CD14-positive monocyte (primary cell): Measurements from ENCODE around the gene DHRS7B. TPM values are rescaled to one million over a fixed set of nuclear protein-coding genes. Genes with fewer than 3 reads are reported as not detected.
A peak's percentile ranks its signal among the peaks of the same experiment; 100 is the strongest.

Experiments used
- DNase-seq, 3 donors: peaks; one replicate each; pipeline ENCODE4 v3.0.0-alpha.2; 2011 to 2022
- H2AFZ ChIP-seq: 2 replicates; pipeline ENCODE4 v1.6.0; 2012; ENCODE audit warnings: mild to moderate bottlenecking, low read depth, low read length, inconsistent platforms; ENCODE audit not compliant: insufficient read depth, poor library complexity, severe bottlenecking
- H3K27ac ChIP-seq, 2 donors: 1 replicate in 1 of 2; 2 replicates in 1 of 2; pipeline ENCODE4 v1.5.1; 2012 to 2013; ENCODE audit warnings: low read length in 2 of 2, control low read depth in 1 of 2, inconsistent platforms in 1 of 2, low read depth in 1 of 2, mild to moderate bottlenecking in 1 of 2
- H3K27me3 ChIP-seq, 2 donors: one replicate each; pipeline versions ENCODE4 v1.6.0 to v1.6.1; 2011 to 2013; ENCODE audit warnings: low read length in 2 of 2; ENCODE audit not compliant: control insufficient read depth in 2 of 2, insufficient read depth in 2 of 2
- H3K36me3 ChIP-seq, 2 donors: replicated peaks in 1 of 2; 1 replicate in 1 of 2; 2 replicates in 1 of 2; pipeline versions ENCODE4 v1.5.1 to v1.6.1; 2012 to 2013; ENCODE audit warnings: low read length in 2 of 2, control low read depth in 1 of 2, inconsistent platforms in 1 of 2, mild to moderate bottlenecking in 1 of 2; ENCODE audit not compliant: insufficient read depth in 2 of 2, control insufficient read depth in 1 of 2
- H3K4me1 ChIP-seq, 2 donors: 1 replicate in 1 of 2; 2 replicates in 1 of 2; pipeline versions ENCODE4 v1.5.1 to v1.6.1; 2012 to 2013; ENCODE audit warnings: low read length in 2 of 2, control low read depth in 1 of 2, inconsistent platforms in 1 of 2, mild to moderate bottlenecking in 1 of 2, moderate library complexity in 1 of 2; ENCODE audit not compliant: insufficient read depth in 2 of 2, control insufficient read depth in 1 of 2
- H3K4me2 ChIP-seq: replicated peaks from 2 replicates; pipeline ENCODE3; 2012; ENCODE audit warnings: low read length, moderate library complexity, mild to moderate bottlenecking; ENCODE audit not compliant: poor library complexity, severe bottlenecking; ENCODE audit errors: extremely low read depth
- H3K4me3 ChIP-seq, 3 experiments: fragments of 200-600 bp in 1 of 3; sonication (generic) in 1 of 3; replicated peaks in 1 of 3; 1 replicate in 2 of 3; 2 replicates in 1 of 3; pipeline ENCODE4 v1.5.1; 2011 to 2013; ENCODE audit warnings: low read length in 3 of 3, mild to moderate bottlenecking in 3 of 3, control low read depth in 2 of 3, low read depth in 2 of 3, inconsistent platforms in 1 of 3, moderate library complexity in 1 of 3
- H3K79me2 ChIP-seq: 2 replicates; pipeline ENCODE4 v1.6.0; 2012; ENCODE audit warnings: mild to moderate bottlenecking, control low read depth, inconsistent platforms, low read length, moderate library complexity; ENCODE audit not compliant: insufficient read depth
- H3K9ac ChIP-seq: 2 replicates; pipeline ENCODE4 v1.6.0; 2017; ENCODE audit warnings: low read length, mild to moderate bottlenecking; ENCODE audit not compliant: insufficient read depth, poor library complexity, severe bottlenecking
- H3K9me3 ChIP-seq, 2 donors: replicated peaks in 1 of 2; 1 replicate in 1 of 2; 2 replicates in 1 of 2; pipeline versions ENCODE4 v1.5.1 to v1.6.1; 2012 to 2013; ENCODE audit warnings: low read length in 2 of 2, control low read depth in 1 of 2; ENCODE audit not compliant: control insufficient read depth in 1 of 2, insufficient read depth in 1 of 2
- H4K20me1 ChIP-seq: 2 replicates; pipeline ENCODE4 v1.6.0; 2012; ENCODE audit warnings: mild to moderate bottlenecking, low read length, control low read depth, moderate library complexity; ENCODE audit not compliant: insufficient read depth
- H3K27ac Mint-ChIP-seq, 7 donors: one replicate each; pipeline ENCODE4 v1.8.0; 2020; ENCODE audit warnings: mild to moderate bottlenecking in 7 of 7, mixed read lengths in 7 of 7, moderate library complexity in 6 of 7, inconsistent platforms in 2 of 7
- H3K27me3 Mint-ChIP-seq, 3 donors: one replicate each; pipeline ENCODE4 v1.8.0; 2021 to 2022; ENCODE audit warnings: low read depth in 3 of 3, mild to moderate bottlenecking in 3 of 3, mixed read lengths in 3 of 3, moderate library complexity in 3 of 3, inconsistent platforms in 1 of 3
- H3K36me3 Mint-ChIP-seq, 2 donors: one replicate each; pipeline ENCODE4 v1.8.0; 2020; ENCODE audit warnings: mixed read lengths in 2 of 2, inconsistent platforms in 1 of 2, mild to moderate bottlenecking in 1 of 2
- H3K4me1 Mint-ChIP-seq: one replicate; pipeline ENCODE4 v1.8.0; 2020; ENCODE audit warnings: mild to moderate bottlenecking, mixed read lengths
- H3K4me3 Mint-ChIP-seq, 2 donors: one replicate each; pipeline ENCODE4 v1.8.0; 2020; ENCODE audit warnings: mild to moderate bottlenecking in 2 of 2, mixed read lengths in 2 of 2, moderate library complexity in 1 of 2
- H3K9me3 Mint-ChIP-seq, 7 donors: one replicate each; pipeline ENCODE4 v1.8.0; 2020 to 2022; ENCODE audit warnings: mixed read lengths in 7 of 7, mild to moderate bottlenecking in 6 of 7, moderate library complexity in 6 of 7, inconsistent platforms in 2 of 7
- CTCF ChIP-seq: fragments of 200-600 bp; IDR thresholded peaks from one replicate; pipeline ENCODE4 v1.8.0; 2022; ENCODE audit warnings: antibody characterized with exemption, mild to moderate bottlenecking
- WGBS: methylation state at CpG from one replicate; pipeline ENCODE4 v1.1.5; 2013; ENCODE audit warnings: missing lambda C conversion rate; ENCODE audit not compliant: insufficient coverage; 5-methylcytosine and 5-hydroxymethylcytosine counted together
- intact Hi-C, 2 donors: fragments of 100-400 bp; cut with micrococcal nuclease; formaldehyde crosslinking; loops; one replicate each; pipeline versions ENCODE4 v1.15.0 to v1.15.1; 2023
- polyA plus RNA-seq, 3 donors: library from polyadenylated mRNA; depleted of rRNA in 1 of 3; unstranded in 2 of 3; stranded (reverse) in 1 of 3; fragments of 300-500 nt in 2 of 3; fragments of >200 nt in 1 of 3; fragmentation: Illumina TruSeq in 2 of 3; gene quantifications; 1 replicate in 2 of 3; 2 replicates in 1 of 3; pipeline ENCODE4 v1.2.3, GENCODE V29; 2012 to 2021

The DHRS7B gene
- polyA plus RNA-seq, 3 donors = 23.2 to 37.8 (median 33.9) TPM

DNA sequence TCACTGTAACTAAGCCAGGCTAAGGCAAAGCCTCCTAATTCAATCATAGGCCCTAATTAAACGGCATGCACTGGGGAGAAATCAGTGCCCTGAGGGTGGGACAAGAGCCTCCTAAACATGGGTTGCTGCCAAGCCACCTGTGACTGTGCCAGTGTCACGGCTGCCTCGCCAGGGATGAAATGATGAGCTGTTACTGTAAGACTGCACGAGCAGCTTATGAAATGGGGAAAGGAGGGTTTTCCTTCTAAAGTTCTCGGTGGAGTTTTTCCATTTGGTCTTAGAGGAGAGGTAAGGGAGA is 74.5 kb downstream of the DHRS7B start:
- Mint-ChIP-seq H3K9me3 (no peaks in the 10 kb centered on the region), H3K27me3 (peaks cover 0 to 2% (median 0%) of the 10 kb centered on the region in 3 donors), H3K4me3 (no peak overlapping the region), H3K36me3 (peaks cover 36 to 81% of the 10 kb centered on the region in 2 donors), H3K4me1 (peaks cover 19% of the 10 kb centered on the region), H3K27ac (peak overlapping the region in 3 of 7 donors; percentile 4 to 69 (median 51))
- Histone ChIP-seq H3K27me3 (no peaks in the 10 kb centered on the region), H3K4me1 (no peaks in the 10 kb centered on the region), H2AFZ (no peak overlapping the region), H3K4me2 (no peak overlapping the region), H3K79me2 (peaks cover 88% of the 10 kb centered on the region), H4K20me1 (peaks cover 100% of the 10 kb centered on the region), H3K9ac (no peak overlapping the region), H3K9me3 (no peaks in the 10 kb centered on the region), H3K27ac (peak overlapping the region in 1 of 2 donors; percentile 49), H3K4me3 (no peak overlapping the region), H3K36me3 (peaks cover 37 to 85% of the 10 kb centered on the region in 2 donors)
- intact Hi-C loops = no loop called here
- no peak for DNase-seq
- 80% methylated on average over 4 of the region's 5 CpGs for WGBS
- TF ChIP-seq CTCF = no peak

GRCh38 chr17:21201874-21202273 is 75.1 kb downstream of the DHRS7B start:
- Histone ChIP-seq H3K27ac (peak overlapping the region in 1 of 2 donors; percentile 49), H3K27me3 (no peaks in the 10 kb centered on the region), H3K9me3 (no peaks in the 10 kb centered on the region), H2AFZ (no peak overlapping the region), H3K4me1 (no peaks in the 10 kb centered on the region), H4K20me1 (peaks cover 100% of the 10 kb centered on the region), H3K79me2 (peaks cover 95% of the 10 kb centered on the region), H3K4me2 (no peak overlapping the region), H3K9ac (no peak overlapping the region), H3K4me3 (no peak overlapping the region), H3K36me3 (peaks cover 38 to 84% of the 10 kb centered on the region in 2 donors)
- peaks cover 0 to 2% (median 0%) of the 10 kb centered on the region in 3 donors for H3K27me3 Mint-ChIP-seq
- peaks cover 19% of the 10 kb centered on the region for H3K4me1 Mint-ChIP-seq
- H3K36me3 Mint-ChIP-seq = peaks cover 32 to 81% of the 10 kb centered on the region in 2 donors
- no peaks in the 10 kb centered on the region for H3K9me3 Mint-ChIP-seq
- 88% methylated on average over 9 of the region's 11 CpGs for WGBS
- peak overlapping the region in 2 of 7 donors; percentile 8 to 88 for H3K27ac Mint-ChIP-seq
- no peak for TF ChIP-seq CTCF
- no peak overlapping the region for H3K4me3 Mint-ChIP-seq
- intact Hi-C loops = no loop called here
- DNase-seq = no peak
